Measurements from ENCODE around the gene TBL1Y. TPM values are rescaled to one million over a fixed set of nuclear protein-coding genes. Genes with fewer than 3 reads are reported as not detected.

Gene TBL1Y
- total RNA-seq, 2 experiments from 2014 or later, result 0.10 TPM; not detected in 1

GRCh38 chrY:6989886-6990620 lies 79.6 kb downstream of the TBL1Y start:
- Mint-ChIP-seq H3K4me1 (peaks cover 4% of the 10 kb centered on the region), H3K27ac (no peak overlapping the region), H3K36me3 (ENCODE audit: low read depth) (no peaks in the 10 kb centered on the region), H3K27me3 (no peaks in the 10 kb centered on the region), H3K4me3 (no peak overlapping the region), H3K9me3 (no peaks in the 10 kb centered on the region)
- DNase-seq, result no peak
- CTCF ChIA-PET, result no interaction called here
- POLR2A ChIA-PET, result no interaction called here

GRCh38 chrY:6992041-6992440 lies 81.5 kb downstream of the TBL1Y start:
- POLR2A ChIA-PET, result no interaction called here
- Mint-ChIP-seq H3K36me3 (ENCODE audit: low read depth) (no peaks in the 10 kb centered on the region), H3K4me1 (no peaks in the 10 kb centered on the region), H3K27ac (no peak overlapping the region), H3K27me3 (no peaks in the 10 kb centered on the region), H3K4me3 (no peak overlapping the region), H3K9me3 (no peaks in the 10 kb centered on the region)
- DNase-seq, result no peak
- CTCF ChIA-PET, result no interaction called here

GRCh38 chrY:6995987-6996386 lies 85.5 kb downstream of the TBL1Y start:
- POLR2A ChIA-PET, result no interaction called here
- H3K27ac Mint-ChIP-seq, result no peak overlapping the region
- no peaks in the 10 kb centered on the region for H3K4me1 Mint-ChIP-seq
- no peak overlapping the region for H3K4me3 Mint-ChIP-seq
- no peaks in the 10 kb centered on the region for H3K9me3 Mint-ChIP-seq
- CTCF ChIA-PET, result no interaction called here
- H3K27me3 Mint-ChIP-seq, result no peaks in the 10 kb centered on the region
- no peak for DNase-seq
- H3K36me3 Mint-ChIP-seq (ENCODE audit: low read depth), result no peaks in the 10 kb centered on the region

GRCh38 chrY:6997503-6998066 lies 87.1 kb downstream of the TBL1Y start:
- Mint-ChIP-seq H3K4me1 (no peaks in the 10 kb centered on the region), H3K9me3 (no peaks in the 10 kb centered on the region), H3K27ac (no peak overlapping the region), H3K27me3 (no peaks in the 10 kb centered on the region), H3K36me3 (ENCODE audit: low read depth) (no peaks in the 10 kb centered on the region), H3K4me3 (no peak overlapping the region)
- POLR2A ChIA-PET, result no interaction called here
- DNase-seq, result no peak
- CTCF ChIA-PET, result no interaction called here

- H3K27ac Mint-ChIP-seq, result no peak overlapping the region
- H3K4me3 Mint-ChIP-seq, result no peak overlapping the region
- DNase-seq, result no peak
- CTCF ChIA-PET, result no interaction called here
- no peaks in the 10 kb centered on the region for H3K9me3 Mint-ChIP-seq
- H3K27me3 Mint-ChIP-seq, result no peaks in the 10 kb centered on the region
- H3K4me1 Mint-ChIP-seq, result no peaks in the 10 kb centered on the region
- POLR2A ChIA-PET, result no interaction called here
- no peaks in the 10 kb centered on the region for H3K36me3 Mint-ChIP-seq (ENCODE audit: low read depth)
These were observed 89.4 kb downstream of the TBL1Y start for GRCh38 chrY:6999905-7000304.

GRCh38 chrY:7002581-7002980 lies 92.1 kb downstream of the TBL1Y start:
- Mint-ChIP-seq H3K9me3 (no peaks in the 10 kb centered on the region), H3K4me3 (no peak overlapping the region), H3K4me1 (no peaks in the 10 kb centered on the region), H3K27me3 (no peaks in the 10 kb centered on the region), H3K27ac (no peak overlapping the region), H3K36me3 (ENCODE audit: low read depth) (no peaks in the 10 kb centered on the region)
- POLR2A ChIA-PET, result no interaction called here
- no peak for DNase-seq
- CTCF ChIA-PET, result no interaction called here

- no peak for DNase-seq
- ChIA-PET POLR2A (no interaction called here), CTCF (interaction anchor here (0.5 kb wide), 1 partner anchor 320 kb away, joined by 4 read pairs; no protein-coding TSS in a partner anchor)
- H3K27me3 Mint-ChIP-seq, result no peaks in the 10 kb centered on the region
- H3K27ac Mint-ChIP-seq, result no peak overlapping the region
- H3K4me3 Mint-ChIP-seq, result no peak overlapping the region
- no peaks in the 10 kb centered on the region for H3K4me1 Mint-ChIP-seq
- no peaks in the 10 kb centered on the region for H3K9me3 Mint-ChIP-seq
- H3K36me3 Mint-ChIP-seq (ENCODE audit: low read depth), result no peaks in the 10 kb centered on the region
These were observed 97.4 kb downstream of the TBL1Y start for GRCh38 chrY:7007911-7008310.

- Mint-ChIP-seq H3K27ac (no peak overlapping the region), H3K36me3 (ENCODE audit: low read depth) (no peaks in the 10 kb centered on the region), H3K9me3 (no peaks in the 10 kb centered on the region), H3K4me1 (no peaks in the 10 kb centered on the region), H3K27me3 (no peaks in the 10 kb centered on the region), H3K4me3 (no peak overlapping the region)
- CTCF ChIA-PET, result interaction anchor here (0.5 kb wide), 1 partner anchor 319 kb away, joined by 4 read pairs; no protein-coding TSS in a partner anchor
- POLR2A ChIA-PET, result no interaction called here
- no peak for DNase-seq
These were observed 98.3 kb downstream of the TBL1Y start for GRCh38 chrY:7008578-7009355.

GRCh38 chrY:7013051-7013450 lies 102.6 kb downstream of the TBL1Y start:
- no peaks in the 10 kb centered on the region for H3K36me3 Mint-ChIP-seq (ENCODE audit: low read depth)
- ChIA-PET POLR2A (no interaction called here), CTCF (no interaction called here)
- no peak overlapping the region for H3K27ac Mint-ChIP-seq
- H3K4me1 Mint-ChIP-seq, result no peaks in the 10 kb centered on the region
- H3K4me3 Mint-ChIP-seq, result no peak overlapping the region
- no peak for DNase-seq
- H3K9me3 Mint-ChIP-seq, result no peaks in the 10 kb centered on the region
- no peaks in the 10 kb centered on the region for H3K27me3 Mint-ChIP-seq

- Mint-ChIP-seq H3K4me1 (peaks cover 2% of the 10 kb centered on the region), H3K27ac (no peak overlapping the region), H3K36me3 (ENCODE audit: low read depth) (no peaks in the 10 kb centered on the region), H3K4me3 (no peak overlapping the region), H3K9me3 (no peaks in the 10 kb centered on the region), H3K27me3 (no peaks in the 10 kb centered on the region)
- ChIA-PET CTCF (no interaction called here), POLR2A (no interaction called here)
- DNase-seq, result no peak
These were observed 106.0 kb downstream of the TBL1Y start for GRCh38 chrY:7016521-7016920.

- Mint-ChIP-seq H3K36me3 (ENCODE audit: low read depth) (no peaks in the 10 kb centered on the region), H3K27me3 (no peaks in the 10 kb centered on the region), H3K4me1 (peaks cover 2% of the 10 kb centered on the region), H3K27ac (no peak overlapping the region), H3K9me3 (no peaks in the 10 kb centered on the region), H3K4me3 (no peak overlapping the region)
- no peak for DNase-seq
- CTCF ChIA-PET, result no interaction called here
- POLR2A ChIA-PET, result no interaction called here
These were observed 107.0 kb downstream of the TBL1Y start for GRCh38 chrY:7017244-7018080.

GRCh38 chrY:7039037-7039436 lies 128.5 kb downstream of the TBL1Y start:
- no peaks in the 10 kb centered on the region for H3K36me3 Mint-ChIP-seq (ENCODE audit: low read depth)
- no peaks in the 10 kb centered on the region for H3K4me1 Mint-ChIP-seq
- H3K27me3 Mint-ChIP-seq, result no peaks in the 10 kb centered on the region
- DNase-seq, result no peak
- ChIA-PET POLR2A (no interaction called here), CTCF (no interaction called here)
- no peak overlapping the region for H3K27ac Mint-ChIP-seq
- H3K4me3 Mint-ChIP-seq, result no peak overlapping the region
- H3K9me3 Mint-ChIP-seq, result no peaks in the 10 kb centered on the region

GRCh38 chrY:7040662-7041061 lies 130.2 kb downstream of the TBL1Y start:
- POLR2A ChIA-PET, result no interaction called here
- no peak overlapping the region for H3K4me3 Mint-ChIP-seq
- no peak overlapping the region for H3K27ac Mint-ChIP-seq
- no peak for DNase-seq
- CTCF ChIA-PET, result no interaction called here
- H3K27me3 Mint-ChIP-seq, result no peaks in the 10 kb centered on the region
- H3K36me3 Mint-ChIP-seq (ENCODE audit: low read depth), result no peaks in the 10 kb centered on the region
- no peaks in the 10 kb centered on the region for H3K4me1 Mint-ChIP-seq
- H3K9me3 Mint-ChIP-seq, result no peaks in the 10 kb centered on the region

Measured in activated CD4-positive, alpha-beta memory T cell treated with anti-CD3 and anti-CD28 coated beads, Interleukin-2, amount 10 ng/mL, durations not matched to agents 7 days and 5 days (primary cell).